ENCODE measurements around the gene DPYSL4. TPM values are rescaled to one million over a fixed set of nuclear protein-coding genes. Genes with fewer than 3 reads are reported as not detected.

Gene DPYSL4
- total and polyA plus RNA-seq, 4 experiments from 2014 or later = 0.21 to 1.8 (median 0.41) TPM

DNA sequence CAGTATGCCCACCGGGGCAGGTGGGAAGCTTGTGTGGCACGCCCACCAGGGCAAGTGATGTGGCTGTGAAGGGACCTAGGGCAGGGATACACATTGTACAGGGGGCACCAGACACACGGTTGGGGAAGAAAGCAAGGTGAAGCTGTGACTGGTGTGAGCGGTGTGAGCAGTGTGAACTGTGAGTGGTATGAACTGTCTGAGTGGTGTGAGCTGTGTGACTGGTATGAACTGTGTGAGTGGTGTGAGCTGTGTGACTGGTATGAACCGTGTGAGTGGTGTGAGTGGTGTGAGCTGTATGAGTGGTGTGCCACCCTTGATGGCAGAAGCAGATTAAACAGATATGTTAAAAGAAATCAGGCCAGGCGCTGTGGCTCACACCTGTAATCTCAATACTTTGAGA is 48.1 kb downstream of the DPYSL4 start:
- intact Hi-C loops (cut with micrococcal nuclease) = no loop called here
- CTCF ChIA-PET (ENCODE audit: partially characterized antibody) = no interaction called here

DNA sequence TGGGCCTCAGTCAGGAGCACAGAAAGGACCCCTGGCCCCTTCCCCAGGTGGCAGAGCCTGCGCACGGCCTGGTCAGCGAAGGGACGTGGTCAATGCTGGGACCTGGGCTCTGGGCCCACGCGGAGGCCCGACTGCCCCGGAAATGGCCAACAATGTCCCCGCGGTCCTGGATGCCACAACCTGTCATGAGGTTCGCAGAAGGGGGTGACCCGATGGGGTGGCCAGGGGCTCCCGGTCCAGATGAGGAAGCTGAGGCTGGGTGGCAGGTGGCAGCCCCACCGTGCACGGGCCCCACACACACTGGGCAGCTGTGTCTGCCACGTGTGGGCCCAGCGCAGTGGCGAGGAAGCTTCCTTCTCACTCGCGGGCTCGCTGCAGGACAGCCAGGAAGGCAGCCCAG is 49.4 kb downstream of the DPYSL4 start:
- intact Hi-C loops (cut with micrococcal nuclease) = no loop called here
- Histone ChIP-seq H3K27ac (ENCODE audit: low read depth, low read length) (no peak overlapping the region), H3K9me3 (ENCODE audit: control insufficient read depth in 1 of 2, low read length in 2 of 2) (no peaks in the 10 kb centered on the region), H3K27me3 (ENCODE audit: insufficient read depth, low read length) (no peaks in the 10 kb centered on the region), H3K4me1 (ENCODE audit: insufficient read depth, low read length) (peaks cover 12% of the 10 kb centered on the region), H3K36me3 (ENCODE audit: insufficient read depth, low read length) (no peaks in the 10 kb centered on the region), H3K4me3 (ENCODE audit: low read length in 2 of 2) (no peak overlapping the region)
- H3K9me3 Mint-ChIP-seq = no peaks in the 10 kb centered on the region
- ChIA-PET CTCF (ENCODE audit: partially characterized antibody) (no interaction called here), POLR2A (ENCODE audit: partially characterized antibody) (no interaction called here)
- peak in 1 of 5 donors; percentile 17 for DNase-seq
- no peak overlapping the region for H3K4me3 Mint-ChIP-seq
- H3K4me1 Mint-ChIP-seq = peaks cover 0 to 9% (median 4%) of the 10 kb centered on the region in 4 donors
- H3K27ac Mint-ChIP-seq = no peak overlapping the region
- no peaks in the 10 kb centered on the region for H3K36me3 Mint-ChIP-seq
- no peaks in the 10 kb centered on the region for H3K27me3 Mint-ChIP-seq

More for the DNA sequence above, 48.1 kb downstream of the DPYSL4 start:
- Mint-ChIP-seq H3K4me3 (no peak overlapping the region), H3K4me1 (peaks cover 3 to 10% (median 7%) of the 10 kb centered on the region in 4 donors), H3K9me3 (no peaks in the 10 kb centered on the region), H3K27me3 (no peaks in the 10 kb centered on the region), H3K27ac (no peak overlapping the region), H3K36me3 (no peaks in the 10 kb centered on the region)
- H3K4me1 ChIP-seq (ENCODE audit: insufficient read depth, low read length) = peaks cover 12% of the 10 kb centered on the region
- POLR2A ChIA-PET (ENCODE audit: partially characterized antibody) = no interaction called here
- no peaks in the 10 kb centered on the region for H3K9me3 ChIP-seq (ENCODE audit: control insufficient read depth in 1 of 2, low read length in 2 of 2)
- H3K27ac ChIP-seq (ENCODE audit: low read depth, low read length) = no peak overlapping the region
- no peaks in the 10 kb centered on the region for H3K27me3 ChIP-seq (ENCODE audit: insufficient read depth, low read length)
- DNase-seq = peak in 1 of 5 donors; percentile 6
- no peaks in the 10 kb centered on the region for H3K36me3 ChIP-seq (ENCODE audit: insufficient read depth, low read length)
- no peak overlapping the region for H3K4me3 ChIP-seq (ENCODE audit: low read length in 2 of 2)

DNA sequence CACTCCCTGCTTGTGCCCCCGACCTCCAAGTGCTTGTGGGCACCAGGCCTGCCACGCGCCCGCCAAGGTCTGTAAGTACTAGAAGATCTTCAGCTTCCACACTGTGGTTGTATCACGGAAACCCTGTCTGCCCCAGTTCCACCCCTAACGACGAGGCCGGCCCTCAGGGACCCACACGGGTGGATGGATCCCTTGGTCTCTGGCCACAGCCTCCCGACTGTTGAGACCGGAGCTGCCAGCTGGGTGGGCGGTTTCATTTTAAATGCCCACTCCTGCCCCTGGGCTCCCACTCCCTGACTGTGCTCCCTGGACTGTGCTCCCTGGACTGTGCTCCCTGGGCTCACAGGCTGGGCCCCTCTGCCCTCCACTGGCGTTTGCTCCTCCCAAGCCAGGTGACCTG is 50.1 kb downstream of the DPYSL4 start:
- Mint-ChIP-seq H3K36me3 (no peaks in the 10 kb centered on the region), H3K4me1 (peaks cover 0 to 7% (median 2%) of the 10 kb centered on the region in 4 donors), H3K9me3 (no peaks in the 10 kb centered on the region), H3K4me3 (no peak overlapping the region), H3K27me3 (no peaks in the 10 kb centered on the region), H3K27ac (no peak overlapping the region)
- ChIA-PET POLR2A (ENCODE audit: partially characterized antibody) (no interaction called here), CTCF (ENCODE audit: partially characterized antibody) (no interaction called here)
- Histone ChIP-seq H3K4me1 (ENCODE audit: insufficient read depth, low read length) (peaks cover 11% of the 10 kb centered on the region), H3K4me3 (ENCODE audit: low read length in 2 of 2) (no peak overlapping the region), H3K27me3 (ENCODE audit: insufficient read depth, low read length) (no peaks in the 10 kb centered on the region), H3K9me3 (ENCODE audit: control insufficient read depth in 1 of 2, low read length in 2 of 2) (no peaks in the 10 kb centered on the region), H3K36me3 (ENCODE audit: insufficient read depth, low read length) (no peaks in the 10 kb centered on the region), H3K27ac (ENCODE audit: low read depth, low read length) (no peak overlapping the region)
- DNase-seq = peak in 1 of 5 donors; percentile 26
- intact Hi-C loops (cut with micrococcal nuclease) = no loop called here

DNA sequence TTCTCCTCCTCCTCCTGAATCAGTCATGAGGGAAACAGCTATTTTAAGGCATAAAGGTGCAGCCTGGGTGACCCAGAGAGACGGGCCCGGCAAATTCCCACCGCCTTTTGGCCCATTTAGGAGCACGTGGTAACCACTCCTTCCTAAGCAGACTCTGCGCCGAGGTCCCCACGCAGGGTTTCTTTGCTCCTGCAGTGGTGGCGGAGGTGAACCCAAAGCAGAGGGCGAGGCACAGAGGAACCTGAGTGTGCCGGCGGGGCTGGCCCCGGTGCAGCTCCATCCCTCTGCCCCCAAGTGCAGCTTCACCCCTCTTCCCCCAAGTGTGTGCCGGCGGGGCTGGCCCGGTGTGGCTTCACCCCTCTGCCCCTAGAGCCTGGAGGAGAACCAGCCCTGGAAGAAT is 50.6 kb downstream of the DPYSL4 start:
- no peaks in the 10 kb centered on the region for H3K36me3 ChIP-seq (ENCODE audit: insufficient read depth, low read length)
- Mint-ChIP-seq H3K27ac (no peak overlapping the region), H3K4me1 (peaks cover 0 to 4% (median 2%) of the 10 kb centered on the region in 4 donors), H3K36me3 (no peaks in the 10 kb centered on the region), H3K4me3 (no peak overlapping the region), H3K27me3 (no peaks in the 10 kb centered on the region), H3K9me3 (no peaks in the 10 kb centered on the region)
- intact Hi-C loops (cut with micrococcal nuclease) = no loop called here
- ChIA-PET POLR2A (ENCODE audit: partially characterized antibody) (no interaction called here), CTCF (ENCODE audit: partially characterized antibody) (no interaction called here)
- H3K9me3 ChIP-seq (ENCODE audit: control insufficient read depth in 1 of 2, low read length in 2 of 2) = no peaks in the 10 kb centered on the region
- no peak overlapping the region for H3K27ac ChIP-seq (ENCODE audit: low read depth, low read length)
- H3K27me3 ChIP-seq (ENCODE audit: insufficient read depth, low read length) = no peaks in the 10 kb centered on the region
- no peak overlapping the region for H3K4me3 ChIP-seq (ENCODE audit: low read length in 2 of 2)
- H3K4me1 ChIP-seq (ENCODE audit: insufficient read depth, low read length) = peaks cover 6% of the 10 kb centered on the region
- no peak for DNase-seq

DNA sequence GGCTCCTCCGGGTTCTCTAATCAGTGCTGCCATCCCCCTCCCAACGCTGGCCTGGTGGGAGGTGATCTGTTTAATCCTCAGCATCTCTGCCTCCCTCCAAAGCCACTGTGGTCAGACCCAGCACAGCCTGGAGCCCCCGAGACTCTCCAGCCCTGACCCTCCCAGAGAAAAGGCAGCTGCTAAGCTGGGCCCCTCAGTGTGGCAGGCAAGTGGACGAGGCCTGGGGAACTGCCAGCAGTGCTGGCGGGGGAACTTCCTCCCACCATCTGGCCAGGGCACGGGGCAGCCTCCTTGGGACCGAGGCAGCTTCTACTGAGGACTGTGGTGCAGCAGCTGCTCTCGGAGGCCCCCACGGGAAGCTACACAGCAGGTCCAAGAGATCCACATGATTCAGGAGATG is 51.1 kb downstream of the DPYSL4 start:
- CTCF ChIA-PET (ENCODE audit: partially characterized antibody) = no interaction called here
- H3K27ac Mint-ChIP-seq = no peak overlapping the region

DNA sequence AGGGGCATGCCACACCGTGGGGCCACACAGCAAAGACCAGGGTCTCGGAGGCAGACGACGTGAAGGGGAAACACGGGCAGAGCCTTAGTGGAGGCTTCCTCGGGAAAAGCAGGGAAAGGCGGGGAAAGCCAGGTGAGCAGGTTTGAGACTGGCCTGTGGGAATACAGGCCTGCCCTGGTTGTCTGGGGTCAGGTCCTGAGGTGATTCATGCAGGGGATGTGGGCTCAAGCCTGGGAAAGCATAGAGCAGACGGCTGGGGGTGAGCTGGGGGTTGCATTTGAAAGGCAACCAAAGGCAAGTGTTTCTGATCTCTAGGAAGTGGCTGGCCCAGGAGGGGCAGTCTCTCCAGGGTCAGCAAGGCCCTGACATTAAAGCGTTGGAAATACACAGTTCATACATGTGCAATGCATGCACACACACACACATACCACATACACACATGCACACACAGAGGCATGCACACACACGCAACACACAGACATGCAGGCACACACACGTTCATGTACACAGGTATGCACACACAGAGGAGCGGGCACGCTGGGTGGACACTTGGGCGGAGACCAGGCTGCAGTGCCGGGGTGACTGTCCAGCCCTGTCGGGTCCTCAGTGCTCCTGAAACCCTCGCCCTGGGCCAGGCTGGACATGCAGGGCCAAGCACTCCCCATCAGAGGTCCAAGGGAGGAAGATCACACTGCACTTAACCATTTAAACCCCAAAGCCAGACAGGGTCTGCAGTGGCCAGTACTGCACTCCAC is 51.8 kb downstream of the DPYSL4 start:
- H3K27ac ChIP-seq (ENCODE audit: low read depth, low read length) = no peak overlapping the region
- peak overlapping the region in 1 of 7 donors; percentile 47 for H3K27ac Mint-ChIP-seq
- ChIA-PET CTCF (ENCODE audit: partially characterized antibody) (no interaction called here), POLR2A (ENCODE audit: partially characterized antibody) (no interaction called here)
- intact Hi-C loops (cut with micrococcal nuclease) = no loop called here
- H3K36me3 ChIP-seq (ENCODE audit: insufficient read depth, low read length) = no peaks in the 10 kb centered on the region
- H3K4me3 ChIP-seq (ENCODE audit: low read length in 2 of 2) = no peak overlapping the region
- H3K36me3 Mint-ChIP-seq = no peaks in the 10 kb centered on the region
- DNase-seq = peak in 1 of 5 donors; percentile 16
- no peaks in the 10 kb centered on the region for H3K27me3 ChIP-seq (ENCODE audit: insufficient read depth, low read length)
- H3K4me3 Mint-ChIP-seq = no peak overlapping the region
- H3K4me1 ChIP-seq (ENCODE audit: insufficient read depth, low read length) = no peaks in the 10 kb centered on the region
- no peaks in the 10 kb centered on the region for H3K27me3 Mint-ChIP-seq
- no peaks in the 10 kb centered on the region for H3K9me3 Mint-ChIP-seq
- no peaks in the 10 kb centered on the region for H3K9me3 ChIP-seq (ENCODE audit: control insufficient read depth in 1 of 2, low read length in 2 of 2)
- peaks cover 0 to 2% (median under 1%) of the 10 kb centered on the region in 4 donors for H3K4me1 Mint-ChIP-seq

More for the DNA sequence above, 51.1 kb downstream of the DPYSL4 start:
- Histone ChIP-seq H3K36me3 (ENCODE audit: insufficient read depth, low read length) (no peaks in the 10 kb centered on the region), H3K4me3 (ENCODE audit: low read length in 2 of 2) (no peak overlapping the region), H3K27me3 (ENCODE audit: insufficient read depth, low read length) (no peaks in the 10 kb centered on the region), H3K9me3 (ENCODE audit: control insufficient read depth in 1 of 2, low read length in 2 of 2) (no peaks in the 10 kb centered on the region), H3K27ac (ENCODE audit: low read depth, low read length) (no peak overlapping the region), H3K4me1 (ENCODE audit: insufficient read depth, low read length) (peaks cover 1% of the 10 kb centered on the region)
- Mint-ChIP-seq H3K36me3 (no peaks in the 10 kb centered on the region), H3K27me3 (no peaks in the 10 kb centered on the region), H3K4me3 (no peak overlapping the region), H3K9me3 (no peaks in the 10 kb centered on the region), H3K4me1 (peaks cover 0 to 2% (median under 1%) of the 10 kb centered on the region in 4 donors)
- peak in 1 of 5 donors; percentile 19 for DNase-seq
- POLR2A ChIA-PET (ENCODE audit: partially characterized antibody) = no interaction called here
- intact Hi-C loops (cut with micrococcal nuclease) = no loop called here

DNA sequence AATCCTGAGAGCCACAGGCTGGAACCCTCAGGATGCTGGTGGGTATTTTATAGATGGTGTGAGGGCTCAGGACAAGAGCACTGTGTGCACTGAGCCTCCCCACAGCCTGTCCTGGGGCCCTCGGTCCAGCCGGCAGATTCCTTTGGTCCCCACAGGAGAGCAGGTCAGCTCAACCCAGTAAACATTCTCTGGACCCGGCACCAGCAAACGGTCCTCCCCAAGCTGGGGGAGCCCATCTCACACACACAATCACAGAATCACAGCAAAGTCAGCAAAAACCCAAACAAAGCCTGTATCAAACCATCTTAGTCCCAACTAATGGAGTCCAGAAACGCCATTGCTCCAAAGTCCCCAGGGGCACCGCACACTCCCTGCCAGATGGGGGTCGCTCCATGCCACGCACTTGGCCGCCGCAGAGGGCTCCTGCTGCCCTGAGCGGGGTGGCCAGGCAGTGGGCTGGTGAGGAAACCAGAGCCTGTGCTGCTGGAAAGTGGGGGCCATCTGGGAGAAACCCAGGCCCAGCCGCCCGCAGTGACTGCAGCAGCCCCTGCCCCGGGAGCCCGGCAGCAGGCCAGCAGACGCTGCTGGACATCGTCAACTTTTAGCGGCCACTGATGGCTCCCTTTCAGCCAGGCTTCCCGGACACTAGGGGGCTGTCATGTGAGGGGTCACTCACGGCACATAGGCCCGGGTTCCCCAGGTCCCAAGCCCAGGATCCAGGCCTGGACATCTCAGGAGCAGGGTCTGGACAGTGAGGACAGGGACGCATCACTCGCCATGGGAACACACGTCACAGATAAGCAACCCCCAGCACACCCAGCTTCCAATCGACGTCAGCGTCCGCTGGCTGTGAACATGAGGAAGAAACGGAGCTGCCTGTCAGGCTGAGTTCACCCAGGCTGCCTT is 52.6 kb downstream of the DPYSL4 start:
- Histone ChIP-seq H3K27me3 (ENCODE audit: insufficient read depth, low read length) (no peaks in the 10 kb centered on the region), H3K36me3 (ENCODE audit: insufficient read depth, low read length) (no peaks in the 10 kb centered on the region), H3K4me1 (ENCODE audit: insufficient read depth, low read length) (no peaks in the 10 kb centered on the region), H3K9me3 (ENCODE audit: control insufficient read depth in 1 of 2, low read length in 2 of 2) (no peaks in the 10 kb centered on the region), H3K4me3 (ENCODE audit: low read length in 2 of 2) (no peak overlapping the region), H3K27ac (ENCODE audit: low read depth, low read length) (no peak overlapping the region)
- H3K27ac Mint-ChIP-seq = no peak overlapping the region
- no peaks in the 10 kb centered on the region for H3K27me3 Mint-ChIP-seq
- H3K4me1 Mint-ChIP-seq = peaks cover 0 to 2% (median under 1%) of the 10 kb centered on the region in 4 donors
- ChIA-PET POLR2A (ENCODE audit: partially characterized antibody) (no interaction called here), CTCF (ENCODE audit: partially characterized antibody) (no interaction called here)
- no peaks in the 10 kb centered on the region for H3K36me3 Mint-ChIP-seq
- intact Hi-C loops (cut with micrococcal nuclease) = no loop called here
- no peak overlapping the region for H3K4me3 Mint-ChIP-seq
- H3K9me3 Mint-ChIP-seq = no peaks in the 10 kb centered on the region
- peak in 1 of 5 donors; percentile 3 for DNase-seq
